ENCODE results near the gene PDE2A.

PDE2A gene

DNA sequence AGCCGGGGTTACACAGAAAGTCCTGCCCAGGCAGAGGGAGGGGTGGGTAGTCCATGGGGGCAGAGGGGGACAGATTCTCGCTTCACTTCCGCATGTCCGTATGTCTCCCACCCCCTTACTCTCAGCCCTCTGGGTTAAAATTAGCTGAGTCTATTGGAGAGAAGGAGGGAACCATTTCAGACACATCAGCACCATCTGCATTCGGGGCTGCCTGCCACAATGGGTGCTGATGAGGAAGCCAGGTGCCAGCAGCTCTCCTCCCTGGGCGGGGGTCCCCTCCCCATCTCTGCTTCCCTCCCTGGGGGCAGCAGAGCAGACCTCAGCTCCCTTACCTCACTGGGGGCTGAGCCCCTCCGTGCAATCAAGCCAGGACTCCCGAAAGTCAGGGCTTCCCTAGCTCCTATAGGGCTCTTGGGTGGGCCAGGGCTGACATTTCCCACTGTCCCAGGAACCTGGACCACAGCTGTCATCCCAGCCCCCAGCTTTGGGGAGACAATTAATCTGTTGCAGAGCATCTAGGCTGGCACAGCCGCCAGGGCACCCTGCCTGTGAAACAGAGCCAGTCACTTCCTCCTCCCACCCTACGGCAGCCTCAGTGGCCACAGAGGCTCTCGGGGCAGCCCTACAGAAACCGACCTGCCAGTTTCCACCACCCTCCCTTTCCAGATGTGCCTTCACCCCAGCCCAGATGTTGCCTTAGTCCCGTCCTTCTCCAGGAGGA lies 67.3 kb downstream of the PDE2A start:
- DNase-seq = no peak

DNA sequence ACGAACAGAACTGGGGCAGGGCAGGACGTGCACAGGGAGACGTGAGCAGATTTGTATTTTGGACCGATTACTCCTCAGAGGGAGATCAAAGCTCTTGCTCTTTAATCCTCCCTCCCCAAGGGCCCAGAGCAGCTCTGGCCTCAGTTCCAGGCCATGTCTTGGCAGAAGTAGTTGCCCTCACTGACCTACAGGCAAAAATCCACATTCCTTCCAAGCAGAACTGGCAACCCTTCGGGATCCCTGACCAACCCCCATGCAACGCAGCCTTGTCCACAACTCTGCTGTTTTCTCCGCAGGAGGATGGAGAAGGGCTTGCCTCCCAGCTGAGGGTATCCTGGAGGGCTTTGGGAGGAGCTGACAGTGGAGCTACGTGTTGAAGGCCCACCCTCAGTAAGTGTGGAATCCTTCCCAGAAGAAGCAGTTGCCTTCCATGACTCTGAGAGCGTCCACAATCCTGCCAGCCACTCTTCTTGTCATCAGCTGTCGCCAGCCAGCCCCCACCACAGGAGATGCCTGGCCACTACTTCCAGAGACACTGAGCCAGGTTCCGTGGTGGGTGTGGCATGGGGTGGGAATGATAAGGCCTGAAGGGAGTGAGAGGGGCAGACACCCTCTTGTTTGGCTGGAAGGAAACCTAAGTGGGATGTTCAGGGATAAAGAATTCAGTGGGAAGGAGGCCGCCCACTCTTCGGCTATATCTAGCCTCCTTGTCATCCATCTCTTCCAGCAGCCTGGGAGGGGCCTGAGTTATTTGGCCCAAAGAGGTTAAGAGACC lies 68.1 kb downstream of the PDE2A start:
- no peak for DNase-seq

DNA sequence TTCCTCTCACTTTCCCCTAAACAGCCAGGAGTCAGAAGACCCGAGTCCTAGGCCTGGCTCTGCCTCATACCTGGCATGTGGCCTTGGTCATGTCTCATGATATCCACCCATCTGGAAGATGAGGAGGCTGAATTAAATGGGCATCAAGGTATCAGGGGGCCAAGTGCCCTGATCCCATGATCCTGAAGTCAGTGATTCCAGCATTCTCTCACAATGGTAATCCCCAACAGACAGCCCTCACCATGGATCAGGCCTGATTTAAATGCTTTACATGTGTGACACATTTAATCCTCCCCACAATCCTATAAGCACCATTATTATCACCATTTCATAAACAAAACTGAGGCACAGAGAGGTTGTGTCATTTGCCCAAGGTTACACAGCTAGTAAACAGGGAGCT lies 70.0 kb downstream of the PDE2A start:
- DNase-seq = no peak

DNA sequence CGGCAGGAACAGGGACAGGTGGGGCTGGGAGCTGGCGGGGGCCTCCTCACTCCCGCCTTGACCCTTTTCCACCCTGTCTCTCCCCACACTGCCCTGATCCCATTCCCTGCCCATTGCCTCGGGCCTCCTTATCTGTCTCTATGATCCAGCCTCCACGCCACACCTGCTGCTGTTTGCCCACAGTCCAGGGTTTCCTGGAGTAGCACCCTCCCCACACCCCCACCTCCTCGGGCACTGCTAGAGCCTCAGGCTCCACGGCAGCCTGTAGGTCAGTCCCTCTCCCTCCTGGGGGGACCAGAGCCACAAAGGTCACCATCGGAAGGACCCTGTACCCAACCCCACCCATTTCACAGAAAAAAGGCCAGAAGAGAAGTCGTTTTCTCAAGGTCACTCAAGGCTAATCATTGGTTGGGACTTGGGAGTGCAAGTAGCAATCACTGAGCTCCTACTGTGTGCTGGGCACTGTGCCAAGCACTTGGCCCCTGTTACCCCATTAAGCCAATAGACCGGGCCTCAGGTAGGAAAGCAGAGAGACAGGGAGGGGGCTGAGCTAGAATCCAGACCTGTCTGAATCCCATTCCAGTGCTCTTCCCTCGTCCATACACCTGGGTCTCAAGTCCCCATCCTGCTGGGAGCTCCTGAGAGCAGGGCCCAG lies 71.8 kb downstream of the PDE2A start:
- no peak for DNase-seq

DNA sequence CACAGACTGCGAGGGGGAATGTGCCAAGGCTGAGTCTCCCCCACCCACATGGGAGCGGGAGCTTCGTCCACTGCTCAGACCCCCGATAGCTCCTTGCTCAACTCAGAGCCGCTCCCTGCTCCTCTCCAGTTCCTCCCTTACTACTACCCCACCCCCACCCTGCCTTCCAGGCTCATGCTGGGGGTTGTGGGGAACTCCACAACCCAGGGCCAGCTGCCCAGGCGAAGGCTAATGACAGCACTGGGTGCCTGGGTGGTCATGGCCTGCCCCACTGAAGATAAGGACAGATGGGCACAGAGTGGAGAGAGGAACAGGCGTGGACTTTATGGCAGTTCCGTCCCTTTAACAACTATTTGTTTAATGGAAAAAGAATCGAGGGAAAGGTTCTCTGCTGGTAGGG lies 73.7 kb downstream of the PDE2A start:
- no peak for DNase-seq

DNA sequence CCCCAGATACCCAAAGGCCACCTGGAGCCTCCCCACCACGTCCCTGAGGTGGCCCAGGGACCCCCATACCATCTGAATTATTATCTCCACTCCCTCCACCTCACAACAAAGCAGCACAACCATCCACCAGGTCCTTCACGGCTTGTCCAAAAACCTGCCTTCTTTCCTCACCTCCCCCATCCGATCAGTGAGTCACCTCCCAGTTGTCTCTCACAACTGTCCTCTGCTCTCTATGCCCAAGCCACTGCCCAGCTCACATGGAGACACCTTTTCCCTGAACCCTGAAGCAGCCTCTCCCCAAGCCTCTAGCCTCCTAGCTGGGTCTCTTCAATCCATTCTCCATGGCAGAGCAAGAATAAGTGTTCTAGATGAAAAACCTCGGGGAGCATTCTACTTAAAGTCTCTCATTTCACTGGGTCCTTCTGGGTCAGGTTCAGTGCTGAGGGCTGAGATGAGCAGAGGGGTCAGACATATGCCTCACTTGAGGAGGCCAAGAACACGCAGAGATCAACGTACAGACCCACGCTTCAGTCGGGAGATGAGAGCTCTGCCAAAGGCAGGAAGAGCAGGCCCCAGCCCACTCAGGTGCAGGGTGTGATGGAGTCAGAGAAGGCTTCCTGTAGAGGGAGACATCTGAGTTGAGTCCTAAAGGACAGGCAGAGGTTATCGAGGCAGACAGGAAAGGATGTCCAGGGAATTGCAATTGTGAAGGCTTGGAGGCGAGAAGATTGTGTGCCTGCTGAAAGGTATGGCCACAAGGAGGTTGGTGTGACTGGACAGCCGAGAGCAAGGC lies 74.7 kb downstream of the PDE2A start:
- no peak for DNase-seq

DNA sequence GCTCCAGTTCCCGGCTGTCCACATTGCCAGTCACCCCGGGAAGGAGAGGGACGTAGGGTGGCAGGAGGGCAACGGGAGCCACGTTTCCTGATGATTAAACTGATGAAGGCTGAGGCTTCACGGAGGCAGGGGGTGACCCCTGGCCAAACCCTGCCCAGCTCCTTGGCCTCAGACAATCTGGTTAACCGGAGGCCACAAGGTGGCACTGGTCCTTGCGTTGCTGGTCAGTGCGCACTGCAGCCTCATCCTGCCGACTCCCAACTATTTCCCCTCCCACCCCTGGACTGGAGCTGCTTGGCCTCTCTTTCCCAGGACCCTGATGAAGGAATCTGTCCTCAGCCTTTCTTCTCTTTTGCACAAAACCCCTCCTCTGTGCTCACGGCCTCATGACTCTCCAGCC lies 75.3 kb downstream of the PDE2A start:
- peak; percentile 49 for DNase-seq

DNA sequence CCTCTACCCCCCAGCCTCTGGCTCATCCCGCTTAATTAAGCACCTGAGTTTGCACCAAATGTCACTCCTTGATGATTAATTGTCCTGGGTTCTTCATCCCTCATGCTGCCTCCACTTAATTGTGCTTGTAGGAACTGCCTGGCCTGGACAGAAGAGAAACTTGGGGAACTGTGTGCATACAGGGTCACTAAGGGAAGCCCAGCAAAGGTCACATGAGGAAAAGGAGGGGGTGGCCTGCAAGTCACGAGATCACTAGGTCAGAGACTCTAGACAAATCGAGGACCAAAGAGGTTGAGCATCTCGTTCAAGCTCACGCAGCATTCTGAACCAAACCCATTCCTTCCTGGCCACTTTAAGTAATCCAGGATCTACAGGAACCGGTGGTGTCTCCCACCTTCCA lies 75.8 kb downstream of the PDE2A start:
- no peak for DNase-seq

DNA sequence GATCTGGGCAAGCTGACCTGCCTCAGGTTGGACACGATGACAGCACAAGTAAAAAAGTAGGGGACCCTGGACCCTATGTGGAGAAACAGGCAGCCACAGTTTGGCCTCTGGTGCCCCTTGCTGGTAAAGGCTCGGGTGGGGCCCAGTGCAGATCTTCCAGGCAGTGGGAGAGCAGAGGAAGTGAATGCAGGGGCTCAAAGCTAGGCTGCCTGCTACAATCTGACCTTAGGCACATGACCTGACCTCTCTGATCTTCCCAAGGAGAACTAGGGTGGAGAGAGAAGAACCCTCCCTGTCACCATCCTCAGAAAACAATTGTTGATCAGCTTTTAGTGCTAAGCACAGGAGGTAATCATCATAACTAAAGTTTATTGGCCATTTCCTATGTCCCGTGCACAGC lies 76.5 kb downstream of the PDE2A start:
- no peak for DNase-seq

DNA sequence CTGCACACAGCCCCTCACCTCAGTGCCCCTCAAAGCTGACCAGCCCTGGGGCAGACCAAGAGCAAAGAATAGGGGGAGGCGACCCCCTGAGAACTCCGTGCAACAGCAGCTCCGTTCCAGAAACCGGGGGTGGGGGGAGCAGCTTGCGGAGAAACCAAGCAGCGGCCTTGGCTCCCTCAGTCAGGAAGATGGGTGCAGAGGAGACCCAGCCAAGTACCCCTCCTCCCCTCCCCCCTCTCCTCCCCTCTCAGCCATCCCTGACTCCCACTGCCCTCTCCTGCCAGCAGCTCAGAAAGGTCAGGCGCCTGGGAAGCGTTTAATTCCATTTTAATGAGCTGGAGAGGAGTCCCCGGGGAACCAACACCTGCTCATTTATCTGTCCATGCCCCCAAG lies 78.9 kb downstream of the PDE2A start:
- peak; percentile 48 for DNase-seq

DNA sequence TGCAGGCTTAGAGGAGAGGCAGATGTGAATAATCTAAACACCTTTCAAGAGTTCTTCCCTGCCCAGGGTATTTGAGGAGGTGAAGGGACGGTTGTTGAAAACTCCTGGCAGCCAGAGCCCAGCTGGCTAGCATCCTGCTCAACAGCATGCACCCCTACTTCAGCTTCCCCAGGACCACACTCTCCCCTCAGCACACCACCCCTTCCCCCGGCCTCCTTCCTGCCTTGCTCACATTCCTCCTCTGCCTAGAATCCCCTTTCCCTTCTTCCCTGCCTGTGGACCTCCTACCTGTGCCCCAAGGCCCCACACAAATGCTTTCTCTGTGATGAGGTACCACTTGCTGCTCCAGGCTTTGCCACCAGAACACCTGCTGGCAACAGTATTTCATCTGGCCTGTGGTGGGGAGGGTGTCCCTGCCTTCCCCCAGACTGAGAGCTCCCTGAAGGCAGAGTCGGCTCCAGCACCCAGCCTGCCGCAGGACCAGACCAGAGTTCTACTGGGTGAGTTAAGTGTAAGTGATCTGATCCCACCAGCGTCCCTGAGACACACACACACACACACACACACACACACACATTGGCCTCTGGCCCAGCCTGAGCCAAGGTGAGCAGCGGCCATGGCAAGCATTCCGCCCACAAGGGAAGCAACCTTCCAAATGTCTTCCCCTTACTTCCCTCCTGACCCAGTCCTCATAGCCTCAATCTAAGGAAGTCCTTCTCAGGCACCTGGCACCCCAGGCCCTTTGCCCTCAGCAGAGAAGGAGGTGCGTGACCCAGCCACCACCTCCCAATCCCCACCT lies 79.5 kb downstream of the PDE2A start:
- no peak for DNase-seq

DNA sequence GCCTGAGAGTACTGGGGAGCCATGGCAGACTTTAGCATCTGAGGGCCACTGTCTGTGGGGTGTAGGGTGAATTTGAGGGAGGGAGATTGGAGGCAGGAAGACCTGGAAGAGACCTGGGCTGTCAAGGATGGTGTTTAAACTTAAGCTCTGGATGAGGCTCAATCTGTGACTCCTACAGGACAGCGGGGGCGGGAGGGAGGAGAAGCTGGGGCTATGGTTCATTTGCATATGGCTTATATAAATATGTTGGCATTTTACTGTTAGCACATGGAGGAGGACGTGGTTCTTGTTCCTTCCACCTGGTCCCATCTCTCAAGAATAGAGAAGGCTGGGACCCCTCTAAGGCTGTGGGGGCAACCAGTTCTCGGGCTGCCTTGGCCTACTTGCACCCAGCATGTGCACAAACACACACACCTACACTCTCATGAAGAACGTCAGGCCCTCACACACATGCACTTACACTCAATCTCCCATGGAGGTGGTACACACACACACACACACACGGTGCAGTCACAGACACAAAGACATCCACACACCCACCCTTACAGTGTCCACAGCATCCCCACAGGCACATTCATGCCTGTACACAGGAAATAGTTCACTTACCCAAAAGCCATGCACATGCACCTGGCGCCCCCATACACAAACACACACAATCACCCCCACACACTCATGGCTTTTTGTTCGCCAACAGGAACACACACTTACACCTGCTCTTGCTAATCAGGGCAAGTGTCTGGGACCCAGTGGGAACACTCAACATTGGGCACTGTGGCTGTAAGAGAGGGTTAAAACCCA lies 81.3 kb downstream of the PDE2A start:
- no peak for DNase-seq

DNA sequence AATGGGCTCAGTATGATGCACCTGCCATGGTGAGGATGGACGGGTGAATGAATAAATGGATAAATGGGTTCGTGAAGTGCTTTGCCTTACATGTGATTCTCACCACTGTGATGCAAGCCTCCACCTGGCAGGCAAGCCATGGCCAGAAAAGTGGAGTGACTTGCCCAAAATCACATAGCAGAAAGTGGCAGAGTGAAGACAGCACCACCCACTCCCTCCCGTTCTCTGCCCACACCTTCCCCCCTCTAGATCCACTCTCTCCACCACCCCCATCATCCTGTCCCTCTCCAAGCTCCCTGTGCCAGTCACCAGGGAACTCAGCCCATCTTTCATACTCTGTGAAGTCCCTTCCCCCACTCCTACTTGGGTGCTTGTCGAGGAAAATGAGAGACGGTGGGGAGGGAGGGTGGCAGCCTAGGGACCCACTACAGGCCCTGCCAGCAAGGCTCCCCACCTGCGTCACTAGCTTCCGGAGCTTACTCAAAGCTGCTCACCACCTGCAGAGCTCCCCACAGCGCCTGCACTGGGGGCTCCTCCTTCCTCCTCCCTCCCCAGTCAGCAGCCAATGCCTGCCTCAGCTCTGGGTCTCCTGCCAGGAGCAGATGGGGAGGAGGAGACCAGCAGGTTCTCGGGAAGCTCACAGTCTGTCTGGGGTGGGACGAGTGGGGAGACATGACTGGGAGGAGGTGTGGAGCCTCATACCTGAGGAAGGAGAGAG lies 82.3 kb downstream of the PDE2A start:
- DNase-seq = no peak

DNA sequence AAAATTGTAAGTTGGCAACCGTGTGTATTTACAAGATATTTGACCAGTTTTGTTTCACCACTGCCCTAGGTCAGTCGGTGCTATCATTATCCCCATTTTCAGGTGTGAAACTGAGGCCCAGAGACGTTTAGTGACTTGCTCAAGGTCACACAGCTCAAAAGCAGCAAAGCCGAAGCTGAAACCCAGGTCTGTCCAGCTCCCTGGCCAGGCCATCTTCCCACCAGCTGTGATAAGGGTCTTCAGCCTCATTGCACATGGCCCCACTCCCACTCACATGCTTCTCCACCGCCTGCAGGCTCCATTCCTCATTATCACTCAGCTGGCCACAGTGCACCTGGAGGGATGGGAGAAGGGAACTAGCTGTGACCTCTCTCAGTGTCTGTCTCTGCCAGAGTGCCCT lies 83.2 kb downstream of the PDE2A start:
- DNase-seq = no peak

DNA sequence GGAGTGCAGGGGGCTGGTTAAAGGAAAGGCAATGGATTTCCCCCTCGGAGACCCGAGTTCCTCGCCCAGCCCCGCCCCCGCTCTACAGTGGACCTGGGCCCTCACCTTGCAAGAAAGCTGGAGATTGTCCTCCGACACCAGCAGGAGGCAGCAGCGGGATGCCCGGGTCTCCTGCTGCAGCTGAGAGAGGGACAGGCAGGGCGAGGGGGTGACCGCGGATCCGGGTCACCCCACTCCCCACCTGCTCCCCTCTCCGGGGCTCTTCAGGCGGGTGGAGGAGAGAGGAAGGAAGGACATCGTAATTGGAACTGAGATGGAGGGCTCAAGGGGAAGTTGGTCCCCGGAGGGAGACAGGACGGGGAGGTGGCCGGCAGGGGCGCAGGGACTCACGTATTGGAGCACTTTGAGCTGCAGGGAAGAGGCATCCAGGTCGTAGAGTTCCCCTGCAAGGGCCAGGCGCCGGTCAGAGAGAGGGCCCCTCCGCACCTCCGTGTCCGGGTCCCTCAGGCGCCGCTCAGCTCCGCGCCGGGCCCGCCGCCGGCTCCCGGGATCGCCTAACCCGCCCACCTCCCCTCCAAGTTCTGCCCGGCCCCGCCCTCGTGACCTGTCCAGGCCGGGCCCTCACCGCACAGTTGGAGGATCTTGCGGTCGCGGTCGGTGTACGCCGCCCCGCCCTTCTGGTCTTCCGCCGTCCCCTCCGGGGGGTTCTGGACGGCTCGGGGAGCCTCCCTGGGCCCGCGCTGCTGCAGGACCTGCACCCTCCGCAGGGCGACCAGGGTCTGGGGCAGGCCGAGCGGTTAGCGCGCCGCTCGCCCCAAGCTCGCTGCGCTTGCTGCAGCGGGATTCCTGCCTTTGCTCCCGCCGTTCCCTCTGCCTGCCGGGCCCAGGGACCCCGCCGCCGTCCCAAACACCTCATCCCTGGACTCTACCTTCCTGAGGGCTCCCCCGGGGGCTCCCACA lies 84.1 kb downstream of the PDE2A start:
- DNase-seq = peak; percentile 66

DNA sequence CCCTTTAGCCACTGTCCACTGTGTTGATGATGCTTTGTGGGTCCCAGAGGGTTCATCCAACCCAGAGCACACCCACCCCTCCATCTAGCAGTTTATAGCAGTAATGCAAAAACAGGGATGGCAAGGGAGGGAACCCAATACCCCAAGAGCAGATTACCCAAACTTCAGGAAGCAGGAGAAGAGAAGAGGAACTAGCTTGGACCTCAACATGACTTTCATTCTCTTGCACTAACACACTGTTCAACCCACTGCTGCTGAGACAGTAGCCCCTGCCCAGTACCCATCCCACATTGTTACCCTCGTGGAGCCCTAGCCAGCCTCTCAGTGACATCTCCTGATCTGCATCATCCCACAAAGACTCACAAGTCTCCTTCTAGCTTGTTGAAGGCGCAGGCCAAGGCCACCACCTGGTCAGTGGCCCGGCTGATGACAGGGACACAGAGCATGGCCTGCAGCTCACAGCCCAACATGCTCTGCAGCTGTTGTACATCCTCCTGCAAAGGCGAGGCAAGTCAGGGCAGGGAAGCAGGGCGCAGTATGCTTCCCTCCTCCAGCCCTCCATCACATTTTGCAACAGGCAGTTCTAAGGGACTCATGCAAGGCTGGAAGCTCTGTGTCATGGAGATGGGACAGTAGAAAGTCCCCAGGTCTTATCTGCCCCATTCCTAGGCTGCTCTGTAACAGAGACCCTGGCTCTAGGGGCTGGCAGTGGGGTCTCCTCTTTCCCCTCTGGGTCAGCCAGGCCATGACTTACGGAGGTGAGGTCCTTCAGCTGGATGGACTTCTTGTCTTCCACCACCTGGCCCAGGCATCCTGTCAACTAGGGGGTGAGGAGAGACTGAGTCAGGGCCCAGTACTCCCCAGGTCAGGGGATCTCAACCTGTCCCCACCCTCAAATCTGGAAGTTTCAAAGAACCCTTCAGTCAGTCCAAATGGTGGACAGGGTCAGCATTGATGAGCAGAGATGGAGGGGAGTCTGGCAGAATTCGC lies 85.5 kb downstream of the PDE2A start:
- DNase-seq = no peak

DNA sequence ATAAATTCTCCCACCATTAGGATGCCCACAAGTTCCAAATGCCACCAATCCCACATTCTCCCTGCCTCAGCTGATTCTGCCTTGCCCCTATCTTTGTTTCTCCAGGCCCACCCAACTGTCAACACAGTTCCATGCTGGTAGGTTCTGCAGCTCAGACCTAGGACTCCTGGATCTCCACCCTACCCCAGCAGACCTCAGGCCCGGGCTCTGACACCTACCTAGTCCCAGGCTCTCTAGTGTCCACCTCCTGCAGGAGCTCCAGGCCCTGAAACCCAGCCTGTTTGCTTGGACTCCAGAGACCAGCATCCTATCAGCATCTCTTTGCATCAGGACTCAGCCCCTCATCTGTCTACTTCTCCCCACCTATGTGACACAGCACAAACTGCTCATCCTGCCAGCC lies 86.5 kb downstream of the PDE2A start:
- DNase-seq = no peak
